Measurements from ENCODE around the gene GPR45.

GRCh38 chr2:105220604-105221003 lies 20.9 kb upstream of the GPR45 start:
- TF ChIP-seq CTCF (IDR thresholded peaks at IDR 0.05) (no peak), POLR2AphosphoS5 (IDR thresholded peaks at IDR 0.05) (no peak), EP300 (IDR thresholded peaks at IDR 0.05) (no peak), POLR2A (IDR thresholded peaks at IDR 0.05; ENCODE audit: low read depth) (no peak)
